Endothelial cell of umbilical vein (primary cell): ENCODE data around the gene GNB1L. TPM values are rescaled to one million over a fixed set of nuclear protein-coding genes. Genes with fewer than 3 reads are reported as not detected.

ENCODE experiments used
- BruUV-seq: library from RNA; stranded (reverse); fragments of 400-500 nt; replicated peaks from 2 replicates; lab custom pipeline; 2021; lab: Mats Ljungman, UMichigan
- CTCF ChIA-PET: fragments of 300-600, 350-600 bp; sonication (Branson Sonifier 250); formaldehyde crosslinking; loops from one replicate; lab custom pipeline; 2021; ENCODE audit warnings: antibody characterized with exemption, inconsistent platforms; lab: Charles Lee
- POLR2A ChIA-PET: fragments of 300-600, 350-600 bp; sonication (Branson Sonifier 250); formaldehyde crosslinking; loops from one replicate; lab custom pipeline; 2021; ENCODE audit warnings: antibody characterized with exemption, inconsistent platforms; lab: Charles Lee
- DNase-seq: peaks from one replicate; pipeline ENCODE4 v3.0.0-alpha.2; 2011; ENCODE audit warnings: low read depth, low spot score
- FAIRE-seq: peaks from 2 replicates; lab custom pipeline; 2011; peaks lifted over from hg19 to GRCh38; lab: Jason Lieb, UNC
- H2AFZ ChIP-seq: 2 replicates; pipeline ENCODE4 v1.6.0; 2012; ENCODE audit warnings: low read depth, low read length, control low read depth, inconsistent platforms
- H3K27ac ChIP-seq: 2 replicates; pipeline ENCODE4 v1.5.1; 2011; ENCODE audit warnings: low read depth, mild to moderate bottlenecking, control low read depth, low read length, moderate library complexity; ENCODE audit not compliant: insufficient read depth
- H3K27me3 ChIP-seq, 2 experiments: 2 replicates each; pipeline versions ENCODE4 v1.6.0 to v1.6.1; 2011; ENCODE audit warnings: low read length in 2 of 2, mixed read lengths in 1 of 2; ENCODE audit not compliant: control insufficient read depth in 2 of 2, insufficient read depth in 2 of 2
- H3K36me3 ChIP-seq, 2 experiments: 2 replicates in 1 of 2; 3 replicates in 1 of 2; pipeline ENCODE4 v1.5.1; 2011; ENCODE audit warnings: low read length in 2 of 2, mild to moderate bottlenecking in 1 of 2, moderate library complexity in 1 of 2; ENCODE audit not compliant: control insufficient read depth in 2 of 2, insufficient read depth in 2 of 2; ENCODE audit errors: extremely low read depth in 1 of 2
- H3K4me1 ChIP-seq: 3 replicates; pipeline ENCODE4 v1.5.1; 2011; ENCODE audit warnings: mild to moderate bottlenecking, low read length; ENCODE audit not compliant: control insufficient read depth, insufficient read depth; ENCODE audit errors: extremely low read depth
- H3K4me2 ChIP-seq: 2 replicates; pipeline ENCODE4 v1.6.1; 2011; ENCODE audit warnings: low read length, control low read depth, mixed read lengths; ENCODE audit not compliant: insufficient read depth
- H3K4me3 ChIP-seq, 3 experiments: fragments of 200-600 bp in 1 of 3; sonication (generic), shearing (Covaris generic) in 1 of 3; replicated peaks in 1 of 3; 2 replicates each; pipeline ENCODE4 v1.5.1; 2011 to 2016; ENCODE audit warnings: control low read depth in 3 of 3, low read length in 3 of 3, mild to moderate bottlenecking in 2 of 3, inconsistent platforms in 1 of 3, low read depth in 1 of 3, moderate library complexity in 1 of 3; ENCODE audit not compliant: insufficient read depth in 1 of 3
- H3K79me2 ChIP-seq: 2 replicates; pipeline ENCODE4 v1.6.0; 2012; ENCODE audit warnings: low read length, inconsistent platforms; ENCODE audit not compliant: control insufficient read depth, insufficient read depth
- H3K9ac ChIP-seq: replicated peaks from 2 replicates; pipeline ENCODE3; 2011; ENCODE audit warnings: low read length, control low read depth; ENCODE audit not compliant: insufficient read depth; ENCODE audit errors: extremely low read depth
- H3K9me1 ChIP-seq: replicated peaks from 3 replicates; pipeline ENCODE4 v1.6.0; 2011; ENCODE audit warnings: mild to moderate bottlenecking, low read length; ENCODE audit not compliant: control insufficient read depth, insufficient read depth; ENCODE audit errors: extremely low read depth
- H3K9me3 ChIP-seq: replicated peaks from 2 replicates; pipeline ENCODE4 v1.5.1; 2012; ENCODE audit warnings: low read length, inconsistent platforms; ENCODE audit not compliant: control insufficient read depth, insufficient read depth
- H4K20me1 ChIP-seq: replicated peaks from 2 replicates; pipeline ENCODE3; 2011; ENCODE audit warnings: mild to moderate bottlenecking, low read length; ENCODE audit not compliant: control insufficient read depth, insufficient read depth; ENCODE audit errors: extremely low read depth
- EZH2 ChIP-seq: IDR thresholded peaks from 2 replicates; pipeline ENCODE4 v1.6.1; 2012; ENCODE audit warnings: borderline replicate concordance, low read depth, mild to moderate bottlenecking, moderate library complexity, low read length, inconsistent platforms; ENCODE audit not compliant: severe bottlenecking
- FOS ChIP-seq: IDR thresholded peaks from 2 replicates; pipeline ENCODE4 v1.6.1; 2011; ENCODE audit warnings: mild to moderate bottlenecking, low read length, moderate library complexity, borderline replicate concordance; ENCODE audit not compliant: insufficient read depth
- GATA2 ChIP-seq: IDR thresholded peaks from 2 replicates; pipeline ENCODE4 v1.7.0; 2011; ENCODE audit warnings: low read depth, mild to moderate bottlenecking, moderate library complexity, mixed read lengths, low read length; ENCODE audit not compliant: insufficient read length, insufficient read depth
- JUN ChIP-seq: IDR thresholded peaks from 2 replicates; pipeline ENCODE4 v1.6.1; 2011; ENCODE audit warnings: borderline replicate concordance, low read depth; ENCODE audit not compliant: insufficient read length, insufficient read depth
- MAX ChIP-seq: IDR thresholded peaks from 2 replicates; pipeline ENCODE4 v1.6.1; 2011; ENCODE audit not compliant: insufficient read depth, insufficient read length
- MYC ChIP-seq: IDR thresholded peaks from one replicate; pipeline ENCODE4 v1.6.1; 2011; ENCODE audit warnings: mild to moderate bottlenecking, low read depth, low read length
- POLR2A ChIP-seq: IDR thresholded peaks from 2 replicates; pipeline ENCODE4 v1.6.1; 2012; ENCODE audit warnings: low read depth, mild to moderate bottlenecking, control low read depth, low read length
- POLR2AphosphoS5 ChIP-seq: IDR thresholded peaks from 2 replicates; pipeline ENCODE4 v1.6.1; 2012; ENCODE audit warnings: low read depth, mild to moderate bottlenecking, control low read depth, low read length, moderate library complexity; ENCODE audit not compliant: insufficient read depth
- dilution Hi-C: fragments of 300-500 bp; cut with MboI; formaldehyde crosslinking; loops from one replicate; pipeline ENCODE4 v1.15.0; 2019; ENCODE audit warnings: low sequenced_read_pairs; ENCODE audit not compliant: extremely low pct_ligation_motif_present
- intact Hi-C: fragments of 100-400 bp; cut with micrococcal nuclease; formaldehyde crosslinking; loops from one replicate; pipeline ENCODE4 v1.10.0; 2022
- polyA plus RNA-seq, 4 experiments: library from polyadenylated mRNA; depleted of rRNA in 3 of 4; stranded (reverse) in 3 of 4; unstranded in 1 of 4; fragments of >200 nt; gene quantifications; 2 replicates each; pipeline versions ENCODE4 v1.2.1 to v1.2.3, GENCODE V29; 2011 to 2012; ENCODE audit warnings: missing spikeins in 1 of 4
- total RNA-seq: library from RNA; stranded (reverse); gene quantifications from 2 replicates; pipeline ENCODE4 v1.2.3, GENCODE V29; 2021

GNB1L gene
- total and polyA plus RNA-seq, 2 donors (not counting 3 experiments of a cell fraction or from before 2014, with no cell fraction given): 5.4 to 5.9 TPM

DNA sequence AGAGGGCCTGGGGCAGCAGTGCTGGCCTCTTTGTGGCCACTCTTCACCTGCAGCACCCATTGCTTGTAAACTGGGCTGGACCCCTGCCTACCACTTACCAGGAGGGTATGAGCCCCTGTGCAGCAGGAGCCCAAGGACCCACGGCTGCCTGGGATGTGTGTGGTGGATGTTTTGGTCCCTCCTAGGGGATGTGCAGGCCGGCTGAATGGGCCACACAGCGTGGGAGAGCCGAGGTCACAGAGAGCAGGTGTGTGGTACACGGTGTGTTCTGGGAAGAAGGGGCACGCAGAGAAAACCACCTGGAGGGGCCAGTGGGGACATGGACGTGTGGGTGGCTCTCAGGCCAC lies 19.3 kb upstream of the GNB1L start:
- H3K79me2 ChIP-seq: peaks cover 29% of the 10 kb centered on the region
- H3K4me1 ChIP-seq: peaks cover 50% of the 10 kb centered on the region
- no peaks in the 10 kb centered on the region for H4K20me1 ChIP-seq
- dilution Hi-C loops (no loop called here), intact Hi-C loops (loop anchor here (1.0 to 2.0 kb wide), 2 partner anchors 19 to 37 kb away; no protein-coding TSS in a partner anchor)
- TF ChIP-seq JUN (no peak), EZH2 (no peak), POLR2AphosphoS5 (no peak), FOS (no peak), MAX (no peak), MYC (no peak), GATA2 (no peak), POLR2A (no peak)
- H2AFZ ChIP-seq: no peak overlapping the region
- no peak overlapping the region for H3K4me3 ChIP-seq
- H3K27me3 ChIP-seq: no peaks in the 10 kb centered on the region
- no peak overlapping the region for H3K27ac ChIP-seq
- no TSS peak for BruUV-seq
- no peak overlapping the region for H3K9ac ChIP-seq
- H3K4me2 ChIP-seq: no peak overlapping the region
- DNase-seq (no peak), FAIRE-seq (no peak)
- no peaks in the 10 kb centered on the region for H3K9me1 ChIP-seq
- peaks cover 10 to 12% of the 10 kb centered on the region in 2 experiments for H3K36me3 ChIP-seq
- POLR2A ChIA-PET: interaction anchor here (0.9 kb wide), 2 partner anchors 16 to 20 kb away, joined by 3 to 4 read pairs; partner anchors contain the start of genes GNB1L and RTL10
- H3K9me3 ChIP-seq: no peaks in the 10 kb centered on the region
- CTCF ChIA-PET: interaction anchor here (1.2 to 3.0 kb wide), 5 partner anchors 10 to 143 kb away, joined by 3 to 16 read pairs (median 3); no protein-coding TSS in a partner anchor
